ENCODE measurements around the gene RNF212.

GRCh38 chr4:1058198-1058996, 55.0 kb downstream of the RNF212 start:
- TF ChIP-seq POLR2AphosphoS5 (IDR thresholded peaks at IDR 0.05; ENCODE audit: borderline replicate concordance, low read depth, low read length), result no peak
- TF ChIP-seq EZH2 (IDR thresholded peaks at IDR 0.05), result no peak

All from SK-N-MC (cell line).